Endothelial cell of umbilical vein (primary cell): ENCODE results near the gene PCDH8. TPM values are rescaled to one million over a fixed set of nuclear protein-coding genes. Genes with fewer than 3 reads are reported as not detected.
A peak's percentile ranks its signal among the peaks of the same experiment; 100 is the strongest.

Source experiments
- Bru-seq: library from RNA; stranded (reverse); fragments of 400-500 nt; gene quantifications from one replicate; lab custom pipeline; 2021; lab: Mats Ljungman, UMichigan
- BruChase-seq, 2 experiments: library from RNA; stranded (reverse); fragments of 400-500 nt; gene quantifications; one replicate each; lab custom pipeline; 2021; lab: Mats Ljungman, UMichigan
- BruUV-seq: library from RNA; stranded (reverse); fragments of 400-500 nt; replicated peaks from 2 replicates; lab custom pipeline; 2021; lab: Mats Ljungman, UMichigan
- CTCF ChIA-PET: fragments of 300-600, 350-600 bp; sonication (Branson Sonifier 250); formaldehyde crosslinking; loops from one replicate; lab custom pipeline; 2021; ENCODE audit warnings: antibody characterized with exemption, inconsistent platforms; lab: Charles Lee
- POLR2A ChIA-PET: fragments of 300-600, 350-600 bp; sonication (Branson Sonifier 250); formaldehyde crosslinking; loops from one replicate; lab custom pipeline; 2021; ENCODE audit warnings: antibody characterized with exemption, inconsistent platforms; lab: Charles Lee
- DNase-seq: peaks from one replicate; pipeline ENCODE4 v3.0.0-alpha.2; 2011; ENCODE audit warnings: low read depth, low spot score
- FAIRE-seq: peaks from 2 replicates; lab custom pipeline; 2011; peaks lifted over from hg19 to GRCh38; lab: Jason Lieb, UNC
- H2AFZ ChIP-seq: 2 replicates; pipeline ENCODE4 v1.6.0; 2012; ENCODE audit warnings: low read depth, low read length, control low read depth, inconsistent platforms
- H3K27ac ChIP-seq: 2 replicates; pipeline ENCODE4 v1.5.1; 2011; ENCODE audit warnings: low read depth, mild to moderate bottlenecking, control low read depth, low read length, moderate library complexity; ENCODE audit not compliant: insufficient read depth
- H3K27me3 ChIP-seq, 2 experiments: 2 replicates each; pipeline versions ENCODE4 v1.6.0 to v1.6.1; 2011; ENCODE audit warnings: low read length in 2 of 2, mixed read lengths in 1 of 2; ENCODE audit not compliant: control insufficient read depth in 2 of 2, insufficient read depth in 2 of 2
- H3K36me3 ChIP-seq, 2 experiments: 2 replicates in 1 of 2; 3 replicates in 1 of 2; pipeline ENCODE4 v1.5.1; 2011; ENCODE audit warnings: low read length in 2 of 2, mild to moderate bottlenecking in 1 of 2, moderate library complexity in 1 of 2; ENCODE audit not compliant: control insufficient read depth in 2 of 2, insufficient read depth in 2 of 2; ENCODE audit errors: extremely low read depth in 1 of 2
- H3K4me1 ChIP-seq: 3 replicates; pipeline ENCODE4 v1.5.1; 2011; ENCODE audit warnings: mild to moderate bottlenecking, low read length; ENCODE audit not compliant: control insufficient read depth, insufficient read depth; ENCODE audit errors: extremely low read depth
- H3K4me2 ChIP-seq: 2 replicates; pipeline ENCODE4 v1.6.1; 2011; ENCODE audit warnings: low read length, control low read depth, mixed read lengths; ENCODE audit not compliant: insufficient read depth
- H3K4me3 ChIP-seq, 3 experiments: fragments of 200-600 bp in 1 of 3; sonication (generic), shearing (Covaris generic) in 1 of 3; replicated peaks in 1 of 3; 2 replicates each; pipeline ENCODE4 v1.5.1; 2011 to 2016; ENCODE audit warnings: control low read depth in 3 of 3, low read length in 3 of 3, mild to moderate bottlenecking in 2 of 3, inconsistent platforms in 1 of 3, low read depth in 1 of 3, moderate library complexity in 1 of 3; ENCODE audit not compliant: insufficient read depth in 1 of 3
- H3K79me2 ChIP-seq: 2 replicates; pipeline ENCODE4 v1.6.0; 2012; ENCODE audit warnings: low read length, inconsistent platforms; ENCODE audit not compliant: control insufficient read depth, insufficient read depth
- H3K9ac ChIP-seq: replicated peaks from 2 replicates; pipeline ENCODE3; 2011; ENCODE audit warnings: low read length, control low read depth; ENCODE audit not compliant: insufficient read depth; ENCODE audit errors: extremely low read depth
- H3K9me1 ChIP-seq: replicated peaks from 3 replicates; pipeline ENCODE4 v1.6.0; 2011; ENCODE audit warnings: mild to moderate bottlenecking, low read length; ENCODE audit not compliant: control insufficient read depth, insufficient read depth; ENCODE audit errors: extremely low read depth
- H3K9me3 ChIP-seq: replicated peaks from 2 replicates; pipeline ENCODE4 v1.5.1; 2012; ENCODE audit warnings: low read length, inconsistent platforms; ENCODE audit not compliant: control insufficient read depth, insufficient read depth
- H4K20me1 ChIP-seq: replicated peaks from 2 replicates; pipeline ENCODE3; 2011; ENCODE audit warnings: mild to moderate bottlenecking, low read length; ENCODE audit not compliant: control insufficient read depth, insufficient read depth; ENCODE audit errors: extremely low read depth
- EZH2 ChIP-seq: IDR thresholded peaks from 2 replicates; pipeline ENCODE4 v1.6.1; 2012; ENCODE audit warnings: borderline replicate concordance, low read depth, mild to moderate bottlenecking, moderate library complexity, low read length, inconsistent platforms; ENCODE audit not compliant: severe bottlenecking
- GATA2 ChIP-seq: IDR thresholded peaks from 2 replicates; pipeline ENCODE4 v1.7.0; 2011; ENCODE audit warnings: low read depth, mild to moderate bottlenecking, moderate library complexity, mixed read lengths, low read length; ENCODE audit not compliant: insufficient read length, insufficient read depth
- MYC ChIP-seq: IDR thresholded peaks from one replicate; pipeline ENCODE4 v1.6.1; 2011; ENCODE audit warnings: mild to moderate bottlenecking, low read depth, low read length
- dilution Hi-C: fragments of 300-500 bp; cut with MboI; formaldehyde crosslinking; loops from one replicate; pipeline ENCODE4 v1.15.0; 2019; ENCODE audit warnings: low sequenced_read_pairs; ENCODE audit not compliant: extremely low pct_ligation_motif_present
- intact Hi-C: fragments of 100-400 bp; cut with micrococcal nuclease; formaldehyde crosslinking; loops from one replicate; pipeline ENCODE4 v1.10.0; 2022
- long read RNA-seq: library from polyadenylated mRNA; stranded (forward); transcript quantifications from one replicate; pipeline ENCODE4 v2.0.0, GENCODE V29; 2021
- polyA minus RNA-seq, 3 experiments: library from RNA; depleted of rRNA, polyadenylated mRNA; stranded (reverse); fragments of >200 nt; gene quantifications; 1 replicate in 1 of 3; 2 replicates in 2 of 3; pipeline ENCODE4 v1.2.3, GENCODE V29; 2011
- polyA plus RNA-seq, 4 experiments: library from polyadenylated mRNA; depleted of rRNA in 3 of 4; stranded (reverse) in 3 of 4; unstranded in 1 of 4; fragments of >200 nt; gene quantifications; 2 replicates each; pipeline versions ENCODE4 v1.2.1 to v1.2.3, GENCODE V29; 2011 to 2012; ENCODE audit warnings: missing spikeins in 1 of 4
- total RNA-seq: library from RNA; stranded (reverse); gene quantifications from 2 replicates; pipeline ENCODE4 v1.2.3, GENCODE V29; 2021

PCDH8 gene, protein sequence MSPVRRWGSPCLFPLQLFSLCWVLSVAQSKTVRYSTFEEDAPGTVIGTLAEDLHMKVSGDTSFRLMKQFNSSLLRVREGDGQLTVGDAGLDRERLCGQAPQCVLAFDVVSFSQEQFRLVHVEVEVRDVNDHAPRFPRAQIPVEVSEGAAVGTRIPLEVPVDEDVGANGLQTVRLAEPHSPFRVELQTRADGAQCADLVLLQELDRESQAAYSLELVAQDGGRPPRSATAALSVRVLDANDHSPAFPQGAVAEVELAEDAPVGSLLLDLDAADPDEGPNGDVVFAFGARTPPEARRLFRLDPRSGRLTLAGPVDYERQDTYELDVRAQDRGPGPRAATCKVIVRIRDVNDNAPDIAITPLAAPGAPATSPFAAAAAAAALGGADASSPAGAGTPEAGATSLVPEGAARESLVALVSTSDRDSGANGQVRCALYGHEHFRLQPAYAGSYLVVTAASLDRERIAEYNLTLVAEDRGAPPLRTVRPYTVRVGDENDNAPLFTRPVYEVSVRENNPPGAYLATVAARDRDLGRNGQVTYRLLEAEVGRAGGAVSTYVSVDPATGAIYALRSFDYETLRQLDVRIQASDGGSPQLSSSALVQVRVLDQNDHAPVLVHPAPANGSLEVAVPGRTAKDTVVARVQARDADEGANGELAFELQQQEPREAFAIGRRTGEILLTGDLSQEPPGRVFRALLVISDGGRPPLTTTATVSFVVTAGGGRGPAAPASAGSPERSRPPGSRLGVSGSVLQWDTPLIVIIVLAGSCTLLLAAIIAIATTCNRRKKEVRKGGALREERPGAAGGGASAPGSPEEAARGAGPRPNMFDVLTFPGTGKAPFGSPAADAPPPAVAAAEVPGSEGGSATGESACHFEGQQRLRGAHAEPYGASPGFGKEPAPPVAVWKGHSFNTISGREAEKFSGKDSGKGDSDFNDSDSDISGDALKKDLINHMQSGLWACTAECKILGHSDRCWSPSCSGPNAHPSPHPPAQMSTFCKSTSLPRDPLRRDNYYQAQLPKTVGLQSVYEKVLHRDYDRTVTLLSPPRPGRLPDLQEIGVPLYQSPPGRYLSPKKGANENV
- total RNA-seq (not detected in 2 replicates), polyA plus RNA-seq (not detected in 2 replicates), polyA minus RNA-seq (not detected in 2 replicates), Bru-seq, nascent RNA (not detected), BruChase-seq, experiment 1, labeled RNA remaining after a 6-hour chase (not detected), BruChase-seq, experiment 2, labeled RNA remaining after a 2-hour chase (not detected)
- not detected in 2 replicates for polyA plus RNA-seq (2011; cell fraction: cytosol; rRNA removed)
- not detected in 2 replicates for polyA plus RNA-seq (2011; cell fraction: nucleus; rRNA removed)
- not detected in 2 replicates for polyA plus RNA-seq (2012)
- not detected for polyA minus RNA-seq (2011; cell fraction: cytosol; rRNA and poly(A)+ RNA removed)
- not detected in 2 replicates for polyA minus RNA-seq (2011; cell fraction: nucleus; rRNA and poly(A)+ RNA removed)
- long read RNA-seq, result 0 reads

DNA sequence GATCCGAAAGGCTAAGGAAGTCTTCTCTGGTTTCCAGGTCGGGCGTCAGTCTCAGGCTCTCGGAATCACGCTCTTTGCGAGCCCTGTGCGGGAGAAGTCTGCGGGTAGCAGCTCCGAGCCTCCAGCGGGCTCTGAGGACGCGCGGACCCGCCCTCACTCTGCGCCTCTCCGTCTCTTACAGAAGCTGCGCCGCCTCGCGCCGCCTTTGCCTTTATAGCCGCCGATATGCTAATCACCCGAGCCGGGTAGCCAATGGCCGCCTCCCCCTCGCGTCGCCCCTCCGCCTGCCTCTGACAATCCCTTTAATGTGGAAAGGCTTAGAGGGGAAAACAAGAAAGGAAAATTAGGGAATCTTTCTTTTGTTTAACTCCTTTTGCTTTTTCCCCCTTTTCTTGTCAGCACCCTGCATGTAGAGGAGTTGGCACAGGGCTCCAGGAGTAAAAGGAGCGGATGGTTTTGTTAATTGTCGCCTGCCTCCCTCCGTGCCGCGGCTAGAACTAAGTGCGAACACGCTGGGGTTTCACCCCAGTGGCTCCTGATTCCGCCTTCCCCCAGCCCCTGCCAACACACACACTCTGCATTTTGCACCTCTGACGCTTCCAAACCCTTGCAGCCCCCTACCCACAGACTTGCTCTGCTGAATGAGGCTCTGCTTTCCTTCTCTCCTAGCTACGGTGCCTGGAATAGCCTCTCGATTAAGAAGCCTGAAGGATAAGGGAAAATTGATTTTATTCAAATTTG lies at the start of gene PCDH8:
PCDH8 (minus strand) TSS at position 186 of the 741 bp plus-strand sequence. CDS start 204 bp downstream, outside the sequence.
- H3K79me2 ChIP-seq, result no peaks in the 10 kb centered on the region
- H3K9me1 ChIP-seq, result no peaks in the 10 kb centered on the region
- peaks cover 5% of the 10 kb centered on the region for H3K4me1 ChIP-seq
- intact Hi-C loops, result no loop called here
- no peaks in the 10 kb centered on the region for H3K36me3 ChIP-seq
- H3K9ac ChIP-seq, result no peak within 1 kb of the TSS
- TF ChIP-seq MYC (no peak), EZH2 (peak; percentile 1), GATA2 (no peak)
- POLR2A ChIA-PET, result no interaction called here
- no peak within 1 kb of the TSS for H3K27ac ChIP-seq
- no peaks in the 10 kb centered on the region for H4K20me1 ChIP-seq
- H2AFZ ChIP-seq, result no peak within 1 kb of the TSS
- H3K27me3 ChIP-seq, result peaks cover 57 to 84% of the 10 kb centered on the region in 2 experiments
- no TSS peak for BruUV-seq
- DNase-seq, result no peak
- H3K4me2 ChIP-seq, result no peak within 1 kb of the TSS
- no peak within 1 kb of the TSS for H3K4me3 ChIP-seq
- FAIRE-seq, result no peak
- CTCF ChIA-PET, result interaction anchor here (1.4 kb wide), 1 partner anchor 183 kb away, joined by 5 read pairs; no protein-coding TSS in a partner anchor
- H3K9me3 ChIP-seq, result no peaks in the 10 kb centered on the region
- dilution Hi-C loops, result no loop called here
